Activated naive CD8-positive, alpha-beta T cell (primary cell): ENCODE results near the gene THSD4.

ENCODE experiments used
- H3K27ac Mint-ChIP-seq: one replicate; pipeline ENCODE4 v1.8.0; 2021; ENCODE audit warnings: mixed read lengths
- H3K27me3 Mint-ChIP-seq: one replicate; pipeline ENCODE4 v1.8.0; 2021; ENCODE audit warnings: mixed read lengths
- H3K36me3 Mint-ChIP-seq: one replicate; pipeline ENCODE4 v1.8.0; 2021; ENCODE audit warnings: mixed read lengths
- H3K4me1 Mint-ChIP-seq: one replicate; pipeline ENCODE4 v1.8.0; 2021; ENCODE audit warnings: low read depth, mixed read lengths
- H3K4me3 Mint-ChIP-seq: one replicate; pipeline ENCODE4 v1.8.0; 2021; ENCODE audit warnings: mild to moderate bottlenecking, mixed read lengths
- H3K9me3 Mint-ChIP-seq: one replicate; pipeline ENCODE4 v1.8.0; 2021; ENCODE audit warnings: low read depth, mixed read lengths

The THSD4 gene

GRCh38 chr15:71114887-71115566, at the start of gene THSD4:
Gene THSD4, plus strand, starts transcription at chr15:71115471.
- Mint-ChIP-seq H3K27me3 (peaks cover 32% of the 10 kb centered on the region), H3K9me3 (no peaks in the 10 kb centered on the region), H3K36me3 (no peaks in the 10 kb centered on the region), H3K4me1 (peaks cover 7% of the 10 kb centered on the region), H3K27ac (no peak within 1 kb of the TSS), H3K4me3 (peak within 1 kb of the TSS; percentile 73)

GRCh38 chr15:71066983-71067382, 48.3 kb upstream of the THSD4 start:
- Mint-ChIP-seq H3K4me3 (no peak overlapping the region), H3K9me3 (no peaks in the 10 kb centered on the region), H3K27me3 (peaks cover 23% of the 10 kb centered on the region), H3K27ac (no peak overlapping the region), H3K36me3 (no peaks in the 10 kb centered on the region), H3K4me1 (no peaks in the 10 kb centered on the region)

GRCh38 chr15:71069693-71070092, 45.6 kb upstream of the THSD4 start:
- Mint-ChIP-seq H3K4me1 (no peaks in the 10 kb centered on the region), H3K27ac (no peak overlapping the region), H3K4me3 (no peak overlapping the region), H3K27me3 (peaks cover 17% of the 10 kb centered on the region), H3K9me3 (peaks cover 4% of the 10 kb centered on the region), H3K36me3 (no peaks in the 10 kb centered on the region)

- H3K27me3 Mint-ChIP-seq, result peaks cover 16% of the 10 kb centered on the region
Measured at GRCh38 chr15:71071529-71071928, 43.7 kb upstream of the THSD4 start.

GRCh38 chr15:71072423-71072822, 42.8 kb upstream of the THSD4 start:
- H3K27ac Mint-ChIP-seq, result no peak overlapping the region
- peaks cover 11% of the 10 kb centered on the region for H3K27me3 Mint-ChIP-seq
- no peaks in the 10 kb centered on the region for H3K4me1 Mint-ChIP-seq
- H3K4me3 Mint-ChIP-seq, result no peak overlapping the region
- H3K36me3 Mint-ChIP-seq, result no peaks in the 10 kb centered on the region
- peaks cover 4% of the 10 kb centered on the region for H3K9me3 Mint-ChIP-seq

More at GRCh38 chr15:71071529-71071928, 43.7 kb upstream of the THSD4 start:
- Mint-ChIP-seq H3K36me3 (no peaks in the 10 kb centered on the region), H3K9me3 (peaks cover 4% of the 10 kb centered on the region), H3K4me1 (no peaks in the 10 kb centered on the region), H3K4me3 (no peak overlapping the region), H3K27ac (no peak overlapping the region)

- H3K36me3 Mint-ChIP-seq, result no peaks in the 10 kb centered on the region
- H3K4me1 Mint-ChIP-seq, result no peaks in the 10 kb centered on the region
- peaks cover 13% of the 10 kb centered on the region for H3K27me3 Mint-ChIP-seq
- peaks cover 4% of the 10 kb centered on the region for H3K9me3 Mint-ChIP-seq
- H3K27ac Mint-ChIP-seq, result no peak overlapping the region
- no peak overlapping the region for H3K4me3 Mint-ChIP-seq
Measured at GRCh38 chr15:71078506-71079207, 36.6 kb upstream of the THSD4 start.

- Mint-ChIP-seq H3K4me3 (no peak overlapping the region), H3K4me1 (no peaks in the 10 kb centered on the region), H3K27me3 (peaks cover 14% of the 10 kb centered on the region), H3K36me3 (no peaks in the 10 kb centered on the region), H3K9me3 (no peaks in the 10 kb centered on the region), H3K27ac (no peak overlapping the region)
Measured at GRCh38 chr15:71079208-71080044, 35.8 kb upstream of the THSD4 start.

- Mint-ChIP-seq H3K9me3 (no peaks in the 10 kb centered on the region), H3K36me3 (no peaks in the 10 kb centered on the region), H3K4me3 (no peak overlapping the region), H3K4me1 (no peaks in the 10 kb centered on the region), H3K27me3 (peaks cover 15% of the 10 kb centered on the region), H3K27ac (no peak overlapping the region)
Measured at GRCh38 chr15:71080166-71080565, 35.1 kb upstream of the THSD4 start.

GRCh38 chr15:71080705-71081104, 34.6 kb upstream of the THSD4 start:
- H3K9me3 Mint-ChIP-seq, result no peaks in the 10 kb centered on the region
- H3K27ac Mint-ChIP-seq, result no peak overlapping the region
- H3K4me3 Mint-ChIP-seq, result no peak overlapping the region
- H3K4me1 Mint-ChIP-seq, result no peaks in the 10 kb centered on the region
- peaks cover 16% of the 10 kb centered on the region for H3K27me3 Mint-ChIP-seq
- no peaks in the 10 kb centered on the region for H3K36me3 Mint-ChIP-seq

GRCh38 chr15:71082803-71083202, 32.5 kb upstream of the THSD4 start:
- Mint-ChIP-seq H3K4me1 (no peaks in the 10 kb centered on the region), H3K27ac (no peak overlapping the region), H3K9me3 (no peaks in the 10 kb centered on the region), H3K36me3 (no peaks in the 10 kb centered on the region), H3K4me3 (no peak overlapping the region), H3K27me3 (peaks cover 16% of the 10 kb centered on the region)

GRCh38 chr15:71083349-71083748, 31.9 kb upstream of the THSD4 start:
- no peak overlapping the region for H3K4me3 Mint-ChIP-seq
- H3K4me1 Mint-ChIP-seq, result no peaks in the 10 kb centered on the region
- H3K36me3 Mint-ChIP-seq, result no peaks in the 10 kb centered on the region
- H3K27ac Mint-ChIP-seq, result no peak overlapping the region
- peaks cover 16% of the 10 kb centered on the region for H3K27me3 Mint-ChIP-seq
- H3K9me3 Mint-ChIP-seq, result no peaks in the 10 kb centered on the region

- Mint-ChIP-seq H3K27me3 (peaks cover 16% of the 10 kb centered on the region), H3K4me1 (no peaks in the 10 kb centered on the region), H3K4me3 (no peak overlapping the region), H3K27ac (no peak overlapping the region), H3K9me3 (no peaks in the 10 kb centered on the region), H3K36me3 (no peaks in the 10 kb centered on the region)
Measured at GRCh38 chr15:71084264-71084663, 31.0 kb upstream of the THSD4 start.

GRCh38 chr15:71085809-71086208, 29.5 kb upstream of the THSD4 start:
- Mint-ChIP-seq H3K4me3 (no peak overlapping the region), H3K9me3 (no peaks in the 10 kb centered on the region), H3K4me1 (no peaks in the 10 kb centered on the region), H3K36me3 (no peaks in the 10 kb centered on the region), H3K27ac (no peak overlapping the region), H3K27me3 (peaks cover 18% of the 10 kb centered on the region)

- Mint-ChIP-seq H3K27ac (no peak overlapping the region), H3K27me3 (peaks cover 14% of the 10 kb centered on the region), H3K36me3 (peaks cover 2% of the 10 kb centered on the region)
Measured at GRCh38 chr15:71088155-71088554, 27.1 kb upstream of the THSD4 start.

GRCh38 chr15:71088683-71089082, 26.6 kb upstream of the THSD4 start:
- Mint-ChIP-seq H3K4me1 (no peaks in the 10 kb centered on the region), H3K9me3 (no peaks in the 10 kb centered on the region), H3K4me3 (no peak overlapping the region)

More at GRCh38 chr15:71088155-71088554, 27.1 kb upstream of the THSD4 start:
- Mint-ChIP-seq H3K4me3 (no peak overlapping the region), H3K9me3 (no peaks in the 10 kb centered on the region), H3K4me1 (no peaks in the 10 kb centered on the region)

More at GRCh38 chr15:71088683-71089082, 26.6 kb upstream of the THSD4 start:
- H3K36me3 Mint-ChIP-seq, result peaks cover 2% of the 10 kb centered on the region
- no peak overlapping the region for H3K27ac Mint-ChIP-seq
- H3K27me3 Mint-ChIP-seq, result peaks cover 14% of the 10 kb centered on the region
